ENCODE results near the gene KCNAB3.

- no peak for TF ChIP-seq CTCF (IDR thresholded peaks at IDR 0.05; ENCODE audit: low read length)
- no peak for TF ChIP-seq EZH2 (IDR thresholded peaks at IDR 0.05; ENCODE audit: borderline replicate concordance, low read length)
Observed at GRCh38 chr17:7881276-7882054, 48.2 kb downstream of the KCNAB3 start.
